ENCODE results near the gene ACYP2.
"Not testable (repeated sequence)": the region's sequence is repeated elsewhere in the genome, so short reads cannot be mapped to it uniquely, and the experiment has no call there.

The ACYP2 gene

DNA sequence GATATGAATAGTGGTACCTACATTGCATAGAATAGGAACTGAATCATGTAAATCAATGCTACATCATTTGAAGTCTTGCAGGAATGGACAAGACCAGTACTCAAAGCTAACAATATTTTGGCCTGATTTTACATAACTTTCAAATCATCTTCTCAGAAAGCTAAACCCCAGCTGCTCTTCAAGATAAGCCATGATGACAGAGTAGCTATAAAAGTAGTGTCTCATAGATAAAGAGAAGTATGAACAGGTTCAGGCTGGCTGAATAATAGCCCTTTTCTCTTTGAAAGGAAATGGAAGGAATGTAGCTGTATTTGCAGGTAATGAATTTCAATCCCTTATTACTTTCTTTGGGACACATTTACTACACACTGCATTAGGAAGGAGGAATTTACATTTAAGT lies 112.4 kb downstream of the ACYP2 start:
- no peak for DNase-seq

DNA sequence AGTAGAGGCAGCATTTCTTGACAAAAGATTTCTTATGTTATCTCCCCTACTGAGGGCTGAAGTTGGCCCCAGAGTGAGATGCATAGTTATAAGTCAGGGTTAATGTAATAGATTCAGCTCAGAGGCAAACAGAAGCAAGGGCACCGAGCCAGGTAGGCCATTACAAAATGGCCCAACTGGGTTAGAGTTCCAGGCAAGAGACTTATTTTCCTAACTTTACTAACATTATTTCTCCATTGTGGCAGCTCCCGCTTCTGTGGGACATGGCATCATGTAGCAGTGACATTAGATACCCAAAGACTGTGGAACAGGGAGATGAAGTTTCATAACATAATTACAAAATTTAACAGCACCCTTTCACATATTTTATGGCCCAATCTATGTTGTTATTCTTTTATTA lies 113.5 kb downstream of the ACYP2 start:
- DNase-seq = no peak

DNA sequence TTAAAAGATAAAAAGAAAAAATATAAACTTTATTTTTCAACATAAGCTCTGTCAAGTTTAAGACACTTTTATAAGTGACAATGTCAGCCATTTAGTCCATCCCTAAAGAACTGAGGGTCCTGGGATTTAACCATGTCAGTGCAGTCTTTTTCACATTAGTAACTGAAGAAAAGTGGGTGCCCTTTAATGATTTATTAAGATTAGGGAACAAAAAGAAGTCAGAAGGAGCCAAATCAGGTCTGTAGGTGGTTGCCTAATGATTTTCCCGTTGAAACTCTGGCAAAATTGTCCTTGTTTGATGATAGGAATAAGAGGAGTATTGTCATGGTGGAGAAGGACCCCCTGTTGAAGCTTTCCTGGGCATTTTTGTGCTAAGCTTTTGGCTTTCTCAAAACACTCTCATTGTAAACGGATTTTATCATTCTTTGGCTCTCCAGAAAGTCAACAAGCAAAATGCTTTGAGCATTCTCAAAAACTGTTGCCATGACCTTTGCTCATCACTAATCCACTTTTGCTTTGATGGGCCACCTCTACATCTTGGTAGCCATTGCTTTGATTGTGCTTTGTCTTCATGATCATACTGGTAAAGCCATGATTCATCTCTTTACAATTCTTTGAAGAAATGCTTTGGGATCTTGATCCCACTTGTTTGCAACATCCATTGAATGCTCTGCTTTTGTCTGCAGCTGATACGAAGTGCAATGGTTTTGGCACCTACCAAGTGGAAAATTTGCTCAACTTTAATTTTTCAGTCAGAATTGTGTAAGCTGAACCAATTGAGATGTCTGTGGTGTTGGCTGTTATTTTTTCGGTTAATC lies 118.6 kb downstream of the ACYP2 start:
- no peak for DNase-seq

DNA sequence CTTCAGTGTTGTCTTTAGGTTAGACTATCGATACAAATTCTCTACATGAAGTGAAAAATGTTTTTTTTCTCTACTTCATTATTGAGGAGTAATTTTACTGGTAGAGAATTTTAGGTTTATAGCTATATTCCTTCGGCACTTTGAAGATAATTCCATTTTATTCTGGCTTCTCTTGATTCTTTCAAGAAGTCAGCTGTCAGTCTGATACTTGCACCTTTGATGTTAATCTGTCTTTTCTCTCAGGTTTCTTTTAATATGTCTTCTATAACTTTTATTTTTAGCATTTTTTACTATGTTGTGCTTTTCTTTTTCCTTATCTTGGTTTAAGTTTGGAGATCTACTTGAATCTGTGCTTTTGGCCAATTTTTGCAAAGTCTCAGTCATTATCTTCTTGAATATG lies 122.0 kb downstream of the ACYP2 start:
- no peak for DNase-seq

DNA sequence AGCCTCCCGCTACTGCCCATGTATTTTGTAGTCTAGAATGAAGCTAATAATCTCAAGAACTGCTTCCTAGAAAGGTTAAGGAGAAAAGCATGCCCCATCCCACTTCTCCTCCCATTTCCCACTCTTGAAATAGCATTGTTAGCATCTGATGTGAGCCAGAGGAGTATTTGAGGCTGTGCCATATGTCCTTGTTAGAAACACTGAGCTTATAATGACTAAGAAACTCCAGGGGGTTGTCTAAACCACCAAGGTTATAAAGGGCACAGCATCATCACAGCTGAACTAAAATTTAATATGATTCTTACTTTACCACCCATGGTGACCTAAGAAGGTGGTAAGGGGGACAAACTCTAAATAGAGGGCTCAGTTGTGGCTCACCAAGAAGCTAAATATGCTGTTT lies 124.0 kb downstream of the ACYP2 start:
- DNase-seq = no peak

DNA sequence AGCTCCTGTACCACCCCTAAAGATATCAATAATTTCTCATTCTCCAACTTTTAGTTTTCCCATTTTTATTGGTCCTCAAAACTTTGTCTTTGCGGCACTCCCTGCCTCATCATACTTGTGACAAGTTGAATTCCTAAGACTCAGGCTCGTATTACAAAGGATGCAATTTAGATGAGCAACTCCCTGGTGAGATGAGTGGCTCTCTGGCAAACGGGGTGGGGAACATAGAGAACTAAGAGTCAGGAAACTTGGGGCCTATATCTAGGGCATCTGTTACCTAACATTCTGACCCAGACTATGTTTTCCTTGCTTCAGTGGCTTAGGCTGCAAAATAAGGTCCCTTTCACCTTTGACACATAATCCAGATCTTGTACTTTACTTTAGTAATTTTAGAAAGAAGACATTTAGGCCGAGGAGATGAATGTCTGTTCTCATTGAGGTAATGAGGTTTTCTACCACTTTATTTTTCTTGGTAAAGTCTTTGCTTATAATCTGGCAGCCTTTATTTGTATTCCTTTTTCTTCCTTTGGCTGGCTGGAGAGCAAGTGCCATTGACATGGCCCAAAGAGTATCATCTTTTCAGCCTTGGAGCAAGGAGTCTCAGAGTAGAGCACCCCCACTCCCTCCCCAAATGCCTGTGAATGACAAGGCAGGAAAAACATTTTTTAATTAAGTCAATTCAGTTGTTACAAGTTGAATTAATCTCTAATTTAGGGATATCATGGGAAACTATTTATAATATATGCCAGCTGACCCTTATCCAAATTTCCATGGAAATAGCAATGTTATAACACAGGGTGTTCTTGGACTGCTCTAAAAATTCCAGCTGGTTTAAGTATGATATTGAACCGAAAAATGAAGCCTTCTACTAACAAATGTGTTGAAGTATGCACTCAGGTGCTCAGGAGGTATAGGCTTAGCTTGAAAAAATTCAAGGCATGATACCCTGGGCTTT lies 125.4 kb downstream of the ACYP2 start:
- DNase-seq = no peak

DNA sequence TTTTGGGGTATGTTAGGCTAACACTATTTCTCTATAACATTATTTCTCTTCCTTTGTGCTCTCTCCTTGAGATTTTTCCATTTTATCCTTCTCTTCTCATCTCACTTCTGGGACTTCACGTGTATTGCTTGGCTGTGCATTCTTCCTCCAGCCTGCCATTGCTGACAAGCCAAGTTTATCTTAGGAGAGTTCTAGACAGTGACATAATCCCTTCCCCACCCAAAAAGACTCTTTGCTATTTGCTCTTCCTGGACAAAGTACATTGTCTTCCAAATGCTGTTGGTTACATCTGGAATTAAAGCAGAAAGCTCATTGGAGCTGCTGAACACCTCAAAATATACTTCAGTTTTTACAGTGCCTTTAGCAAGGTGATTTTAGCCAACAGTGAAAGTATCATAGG lies 131.7 kb downstream of the ACYP2 start:
- DNase-seq = no peak

DNA sequence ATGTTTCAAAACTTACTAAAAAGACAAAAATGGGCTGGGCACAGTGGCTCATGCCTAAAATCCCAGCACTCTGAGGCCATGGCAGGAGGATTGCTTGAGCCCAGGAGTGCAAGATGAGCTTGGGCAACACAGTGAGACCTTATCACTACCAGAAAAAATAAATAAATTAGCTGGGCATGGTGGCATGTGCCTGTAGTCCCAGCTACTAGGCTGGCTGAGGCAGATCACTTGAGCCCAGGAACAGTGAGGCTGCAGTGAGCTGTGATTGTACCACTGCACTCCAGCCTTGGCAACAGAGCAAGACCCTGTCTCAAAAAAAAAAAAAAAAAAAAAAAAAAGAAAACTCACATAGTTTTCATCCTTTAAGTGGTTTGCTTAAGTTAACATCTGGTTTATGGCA lies 134.2 kb downstream of the ACYP2 start:
- no peak for DNase-seq

DNA sequence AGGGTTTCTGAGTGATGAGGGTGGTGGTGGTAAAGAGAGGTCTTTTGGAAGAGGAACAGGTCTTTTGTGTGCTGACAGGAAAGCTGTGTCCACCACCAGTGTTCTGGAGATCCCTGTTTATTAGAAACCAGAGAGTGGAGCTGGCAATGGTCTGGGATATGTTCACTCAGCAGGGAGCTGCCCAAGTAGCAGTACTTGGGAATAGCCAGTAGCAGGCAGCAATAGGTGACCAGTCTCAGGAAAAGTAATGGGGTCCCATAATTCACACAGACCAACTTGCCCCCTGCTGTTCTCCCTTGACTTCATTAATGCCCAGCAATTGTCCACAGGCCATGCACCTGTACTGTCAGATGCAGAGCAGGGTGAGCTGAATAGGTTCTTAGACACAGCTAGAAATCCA lies 138.8 kb downstream of the ACYP2 start:
- no peak for DNase-seq

DNA sequence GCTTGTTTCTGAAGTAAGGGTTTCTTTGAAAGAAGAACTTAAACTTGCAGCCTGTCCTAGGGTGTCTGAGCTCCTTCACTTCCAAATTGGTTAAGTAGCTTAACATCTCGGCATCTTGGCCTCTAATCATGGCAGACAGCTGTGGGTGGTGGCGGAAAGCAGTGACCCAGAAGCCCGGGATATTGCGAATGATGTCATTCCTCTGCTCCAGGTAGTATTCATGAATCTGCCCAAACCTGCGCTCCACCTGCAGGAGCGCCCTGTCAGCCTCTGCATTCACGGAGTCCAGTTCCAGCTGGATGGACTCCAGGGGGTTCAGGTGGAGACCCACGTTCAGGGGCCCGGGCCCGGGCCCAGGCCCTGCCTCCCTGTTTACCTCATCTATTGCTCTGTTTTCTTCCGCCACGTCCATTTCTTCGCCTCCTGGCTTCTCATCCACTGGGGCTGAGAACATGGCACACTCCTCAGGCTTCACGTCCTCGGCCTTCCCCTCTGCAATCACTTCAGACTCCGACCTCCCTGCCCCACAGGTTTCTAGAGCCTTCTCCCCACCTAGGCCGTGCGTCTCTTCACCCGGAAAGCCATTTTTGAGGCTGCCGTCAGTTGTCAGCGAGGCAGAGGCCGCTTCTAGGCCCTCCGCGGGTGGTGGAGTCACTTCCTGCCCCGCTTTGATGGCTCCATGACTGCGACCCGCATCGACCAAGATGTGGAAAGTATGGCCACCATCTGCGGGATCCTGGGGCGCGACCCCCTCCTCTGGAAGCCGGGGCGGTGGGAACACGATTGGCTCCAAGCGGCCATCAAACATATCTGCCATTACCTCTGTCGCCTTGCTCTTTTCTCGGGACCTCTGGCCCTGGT lies 140.0 kb downstream of the ACYP2 start:
- DNase-seq = no peak

DNA sequence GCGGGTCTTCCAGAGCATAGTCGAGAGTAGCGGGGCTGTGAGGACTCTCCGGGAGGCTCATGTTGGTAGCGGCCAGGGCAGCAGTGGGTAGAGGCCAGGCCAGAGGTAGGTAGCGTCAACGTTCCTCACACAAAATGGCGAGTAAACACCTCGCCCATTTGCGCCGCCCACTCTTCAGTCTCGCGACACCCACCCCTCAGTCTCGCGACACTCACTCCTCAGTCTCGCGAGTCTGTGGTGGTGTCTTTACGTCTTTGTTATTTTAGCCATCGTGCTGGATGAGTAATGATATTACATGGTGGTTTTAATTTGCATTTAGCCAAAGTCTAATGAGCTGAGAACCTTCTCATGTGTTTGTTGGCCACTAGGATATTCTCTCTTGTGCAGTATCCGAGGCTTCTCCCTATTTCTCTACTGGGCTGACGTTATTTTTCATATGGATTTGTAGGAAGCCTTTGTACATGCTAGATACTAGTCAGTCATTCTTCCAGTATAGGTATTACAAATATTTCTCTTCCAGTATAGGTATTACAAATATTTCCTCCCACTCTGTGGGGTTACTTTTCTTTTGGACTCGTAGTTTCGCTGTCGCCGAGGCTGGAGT lies 140.8 kb downstream of the ACYP2 start, which contains the start of gene TSPYL6:
Gene TSPYL6, minus strand, starts transcription at position 139 of the 604 bp plus-strand sequence. Its CDS starts 78 bp downstream, at position 61.
- DNase-seq = no peak

DNA sequence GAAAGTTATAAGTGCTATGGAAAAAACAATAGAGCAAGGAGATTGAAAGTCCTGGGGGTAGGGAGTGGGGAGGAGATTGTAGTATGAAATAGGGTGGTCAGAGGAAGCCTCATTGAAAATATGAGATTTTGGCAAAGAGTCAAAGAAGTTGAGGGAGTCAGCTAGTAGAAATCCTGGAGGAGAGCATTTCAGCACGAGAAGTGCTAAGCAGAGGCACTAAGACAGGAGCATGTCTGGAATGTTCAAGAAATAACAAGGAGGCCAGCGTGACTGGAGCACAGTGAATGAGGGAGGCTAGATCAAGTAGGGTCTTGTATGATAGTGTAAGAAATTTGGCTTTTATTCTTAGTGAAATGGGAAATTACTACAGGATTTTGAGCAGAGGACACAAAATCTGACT lies 142.8 kb downstream of the ACYP2 start:
- no peak for DNase-seq

DNA sequence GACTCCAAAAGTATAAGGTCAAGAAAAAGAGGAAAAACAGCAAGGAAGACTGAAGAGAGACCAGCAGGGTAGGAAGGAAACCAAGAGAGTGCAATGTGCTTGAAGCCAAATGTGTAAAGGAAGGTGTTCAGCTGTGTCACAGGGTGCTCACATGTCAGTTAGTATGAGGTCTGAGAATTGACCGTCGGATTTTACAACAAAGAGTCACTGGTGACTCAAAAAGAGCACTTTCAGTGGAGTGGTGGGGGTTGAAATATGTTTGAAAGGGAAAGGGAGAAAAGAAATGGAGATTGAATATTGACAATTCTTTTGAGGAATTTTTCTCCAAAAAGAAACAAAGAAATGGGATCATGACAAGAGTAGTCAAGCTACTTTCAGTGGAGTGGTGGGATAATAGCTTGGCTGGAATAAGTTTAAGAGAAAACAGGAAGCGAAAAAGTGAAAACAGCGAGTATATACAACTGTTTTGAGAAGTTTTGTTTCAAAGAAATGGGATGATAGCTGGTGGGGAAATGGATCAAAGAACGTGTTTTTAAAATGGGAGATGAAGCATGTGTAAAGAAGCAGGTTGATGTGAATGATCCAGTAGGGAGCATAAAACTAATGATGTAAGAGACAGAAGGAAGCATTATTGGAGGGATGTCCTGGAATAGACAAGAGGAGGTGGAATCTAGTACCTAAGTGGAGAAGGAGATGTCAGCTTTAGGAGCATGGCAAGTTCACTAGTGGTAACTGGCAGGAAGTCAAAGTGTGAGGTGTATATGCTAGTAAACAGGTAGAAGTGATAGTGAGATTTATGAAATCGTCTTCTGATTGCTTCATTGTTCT lies 144.2 kb downstream of the ACYP2 start:
- DNase-seq = no peak

DNA sequence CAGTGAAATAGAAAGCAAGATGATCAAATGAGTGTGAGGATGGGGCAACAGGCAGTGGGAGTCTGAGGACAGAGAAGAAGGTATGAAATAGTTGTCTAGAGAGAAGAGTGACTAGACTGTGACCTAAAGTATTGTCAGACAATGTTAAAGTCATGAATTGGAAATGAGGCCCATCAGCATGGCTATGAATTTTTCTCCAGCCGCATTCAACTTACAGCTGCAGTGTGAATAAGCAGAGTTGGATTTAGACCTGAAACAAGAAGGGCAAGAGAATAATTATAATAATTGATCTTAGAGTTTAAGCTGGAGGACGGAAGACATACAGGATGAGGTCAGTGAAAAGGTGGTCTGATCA lies 144.8 kb downstream of the ACYP2 start:
- no peak for DNase-seq

DNA sequence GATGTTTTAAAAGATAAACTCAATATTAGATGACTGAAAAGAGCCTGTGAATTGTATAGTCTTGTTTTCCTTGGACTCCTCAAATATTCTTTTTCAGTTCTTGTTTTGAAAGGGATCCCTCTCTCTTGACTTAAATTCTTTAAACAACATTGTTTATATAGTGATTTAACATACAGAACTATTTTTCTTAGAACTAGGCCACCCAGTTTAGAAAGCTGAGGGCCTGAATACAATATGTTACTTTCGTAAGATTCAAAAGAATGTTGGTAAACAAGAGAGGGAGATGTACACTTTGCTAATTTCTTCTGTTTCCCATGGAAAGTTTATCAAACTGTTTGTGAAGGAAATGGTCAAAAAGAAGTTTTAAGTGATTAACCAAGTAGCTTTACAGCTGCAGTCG lies 146.1 kb downstream of the ACYP2 start:
- no peak for DNase-seq

DNA sequence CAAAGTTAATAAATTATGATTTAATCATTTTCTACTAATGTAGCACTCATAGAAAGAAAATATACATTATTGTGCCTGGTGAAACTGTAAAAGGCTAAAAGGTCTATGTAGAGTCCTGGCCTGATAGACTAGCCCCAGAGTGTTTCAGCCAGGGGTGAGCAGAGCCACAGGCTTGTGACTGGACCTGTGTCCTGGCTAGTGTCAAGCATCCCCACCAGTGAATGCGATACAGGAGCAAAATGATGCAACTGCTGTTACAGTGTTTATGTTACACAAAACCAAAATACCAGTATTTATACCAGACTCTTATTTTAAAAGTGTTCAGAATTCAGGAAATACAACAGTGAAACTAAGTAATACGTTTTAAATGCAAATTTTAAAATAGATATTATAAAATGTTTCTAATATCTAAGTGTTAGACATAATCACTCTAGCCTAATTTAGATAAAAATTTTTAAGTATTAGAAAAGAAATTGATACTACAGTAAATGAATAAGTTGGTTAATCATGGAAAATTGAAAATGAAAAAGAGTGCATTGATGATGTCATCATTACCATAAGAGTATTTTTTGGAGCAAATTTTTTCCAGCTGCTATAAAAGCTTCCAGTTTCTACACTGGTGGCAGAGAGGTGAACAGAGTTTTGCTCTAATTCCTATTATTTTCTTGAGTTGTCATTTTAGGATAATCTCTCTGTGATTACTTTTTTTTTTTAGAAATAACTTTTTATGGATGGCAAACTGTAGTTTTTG lies 146.8 kb downstream of the ACYP2 start:
- no peak for DNase-seq

DNA sequence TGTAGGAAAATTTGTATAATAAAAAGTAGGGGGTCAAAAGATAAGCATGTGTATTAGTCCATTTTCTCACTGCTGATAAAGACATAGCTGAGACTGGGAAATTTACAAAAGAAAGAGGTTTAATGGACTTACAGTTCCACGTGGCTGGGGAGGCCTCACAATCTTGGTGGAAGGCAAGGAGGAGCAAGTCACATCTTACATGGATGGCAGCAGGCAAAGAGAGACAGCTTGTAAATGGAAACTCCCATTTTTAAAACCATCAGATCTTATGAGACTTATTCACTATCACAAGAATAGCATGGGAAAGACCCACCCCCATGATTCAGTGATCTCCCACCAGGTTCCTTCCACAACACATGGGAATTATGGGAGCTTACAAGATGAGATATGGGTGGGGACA lies 149.7 kb downstream of the ACYP2 start:
- DNase-seq = not testable (repeated sequence)

DNA sequence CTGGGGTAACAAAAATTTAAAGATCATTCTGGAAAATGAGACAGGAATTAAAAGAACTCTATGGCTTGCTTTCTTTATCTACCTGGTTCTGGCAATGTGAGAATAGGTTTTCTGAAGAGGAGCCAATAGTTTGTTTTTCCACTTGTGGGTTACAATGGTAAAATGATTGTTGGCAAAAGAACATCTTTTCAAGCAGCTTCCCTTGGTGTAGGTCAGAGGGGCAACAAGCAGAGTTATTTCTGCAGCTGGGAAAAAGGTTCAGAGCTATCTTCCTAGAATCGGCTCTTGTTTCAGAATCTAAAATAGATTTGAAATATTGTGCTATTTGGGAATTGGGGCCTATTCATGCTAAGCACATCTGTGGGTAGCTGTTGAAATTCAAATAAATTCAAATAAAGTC lies 152.2 kb downstream of the ACYP2 start:
- DNase-seq = no peak

DNA sequence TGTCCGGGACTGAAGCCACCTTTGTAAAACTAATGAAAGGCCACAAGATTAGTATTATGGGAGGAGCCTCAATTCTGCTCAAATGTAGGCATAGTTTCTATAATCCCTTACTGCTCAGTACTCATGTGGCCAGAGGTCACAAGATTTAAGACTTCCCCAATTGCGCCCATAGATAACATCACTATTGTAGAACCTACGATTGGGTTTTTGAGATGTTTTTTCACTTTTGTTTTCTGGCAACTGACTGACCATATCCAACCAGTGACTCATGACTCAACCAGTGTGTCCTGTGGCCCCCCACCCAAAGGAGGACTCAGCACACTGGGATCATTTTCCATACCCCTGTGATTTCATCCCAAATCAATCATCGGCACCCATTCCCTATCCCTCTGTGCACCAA lies 155.8 kb downstream of the ACYP2 start:
- DNase-seq = no peak

DNA sequence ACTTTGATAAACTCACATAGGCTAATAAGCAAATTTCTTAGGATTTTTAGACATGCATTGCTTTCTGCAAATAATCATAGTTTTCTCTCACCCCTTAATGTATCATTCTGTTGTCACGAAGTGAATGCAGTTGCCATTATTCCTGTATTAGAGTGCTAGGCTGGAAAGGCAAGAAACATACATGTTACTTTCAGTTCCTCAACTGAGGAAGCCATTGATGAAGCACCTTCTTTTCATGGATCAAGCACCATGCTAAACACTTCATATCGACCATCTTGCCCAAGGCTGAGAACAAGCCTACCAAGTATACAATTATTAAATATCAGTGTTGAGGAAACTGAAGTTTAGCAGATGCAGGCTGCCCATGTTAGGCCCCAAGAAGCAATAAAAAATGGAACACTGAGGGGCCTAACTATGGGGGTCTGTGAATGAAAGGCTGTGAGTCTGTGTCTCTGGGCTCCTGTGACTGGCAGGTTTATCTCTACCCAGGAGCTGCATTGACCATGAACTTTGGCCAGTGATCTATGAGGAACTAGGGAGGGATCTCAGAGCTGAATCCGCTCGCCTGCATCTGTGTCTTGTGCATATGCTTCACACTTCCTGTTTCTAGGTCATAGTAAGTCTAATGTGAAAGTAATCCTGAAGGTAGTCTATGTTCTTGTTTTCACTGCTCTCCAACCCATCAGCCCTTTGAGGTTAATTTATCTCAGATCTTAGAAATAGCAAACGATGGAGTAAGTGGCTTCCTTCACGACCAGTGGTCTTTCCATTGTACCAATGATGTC lies 156.6 kb downstream of the ACYP2 start:
- DNase-seq = peak in 1 of 2 donors; percentile 6

Data from bone marrow (tissue), 2 donors.